NCI-H2227 (cell line): ENCODE data around the gene AGAP9.
"Not testable (repeated sequence)": the region's sequence is repeated elsewhere in the genome, so short reads cannot be mapped to it uniquely, and the experiment has no call there.

Experiments
- DNase-seq: peaks from one replicate; lab custom pipeline; 2025; ENCODE audit not compliant: unreplicated experiment; lab: John Stamatoyannopoulos, UW

The AGAP9 gene

DNA sequence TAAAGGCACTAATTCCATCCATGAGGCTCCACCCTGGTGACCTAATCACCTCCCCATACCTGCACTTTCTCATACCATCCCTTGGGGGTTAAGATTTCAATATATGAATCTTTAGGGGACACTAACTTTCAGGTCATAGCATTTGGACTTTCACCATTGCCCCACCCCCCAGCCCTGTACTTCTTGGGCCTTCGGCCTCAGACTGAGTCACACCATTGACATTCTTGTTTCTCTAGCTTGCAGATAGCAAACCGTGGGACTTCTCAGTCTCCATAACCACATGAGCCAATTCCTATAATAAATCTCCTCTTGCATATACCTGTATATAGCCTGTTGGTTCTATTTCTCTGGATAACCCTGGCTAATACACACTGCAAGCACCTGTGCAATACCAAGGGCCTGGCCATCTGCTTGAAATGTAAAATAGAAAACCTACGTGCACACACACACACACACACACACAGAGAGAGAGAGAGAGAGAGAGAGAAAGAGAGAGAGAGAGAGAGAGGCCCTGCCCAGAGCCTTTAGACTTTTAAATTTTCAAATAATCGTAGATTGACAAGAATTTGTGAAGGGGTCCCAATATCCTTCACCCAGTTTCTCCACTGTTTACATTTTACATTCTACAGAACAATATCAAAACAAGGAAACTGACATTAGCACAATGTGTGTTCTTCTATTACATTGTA lies 64.8 kb downstream of the AGAP9 start:
- DNase-seq, result no peak

DNA sequence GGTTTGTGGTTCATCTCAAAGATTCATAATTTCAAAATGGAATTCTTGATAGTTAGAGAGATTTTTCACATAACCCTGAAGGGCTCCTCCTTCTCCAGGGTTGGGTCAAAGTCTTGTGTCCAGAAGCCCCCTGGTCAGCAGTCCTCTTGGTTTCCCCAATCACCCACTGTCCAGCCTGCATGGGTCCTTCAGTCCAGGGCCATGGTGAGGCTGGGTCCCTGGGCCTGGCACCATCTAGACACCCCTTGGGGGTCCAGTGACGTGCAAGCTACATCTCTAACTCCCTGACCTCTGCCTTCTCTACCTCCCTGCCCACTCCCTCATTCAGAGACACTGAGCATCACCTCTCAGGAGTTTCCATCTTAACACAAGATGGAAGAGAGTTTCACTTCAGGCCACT lies 65.6 kb downstream of the AGAP9 start:
- no peak for DNase-seq

DNA sequence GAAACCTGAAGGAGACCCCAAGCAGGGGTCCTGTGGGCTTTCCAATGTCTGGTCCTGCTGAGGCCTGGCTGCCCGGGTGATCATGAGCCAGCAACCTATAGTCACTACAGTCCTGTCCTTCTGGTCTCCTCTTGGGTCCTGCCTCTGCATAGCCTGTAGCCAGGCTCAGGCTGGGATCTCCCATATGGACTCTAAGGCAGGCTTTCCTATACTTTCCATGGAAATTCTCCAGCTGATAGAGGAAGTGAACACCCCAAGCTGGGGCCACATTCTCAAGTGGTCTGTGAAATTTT lies 66.0 kb downstream of the AGAP9 start:
- DNase-seq, result no peak

DNA sequence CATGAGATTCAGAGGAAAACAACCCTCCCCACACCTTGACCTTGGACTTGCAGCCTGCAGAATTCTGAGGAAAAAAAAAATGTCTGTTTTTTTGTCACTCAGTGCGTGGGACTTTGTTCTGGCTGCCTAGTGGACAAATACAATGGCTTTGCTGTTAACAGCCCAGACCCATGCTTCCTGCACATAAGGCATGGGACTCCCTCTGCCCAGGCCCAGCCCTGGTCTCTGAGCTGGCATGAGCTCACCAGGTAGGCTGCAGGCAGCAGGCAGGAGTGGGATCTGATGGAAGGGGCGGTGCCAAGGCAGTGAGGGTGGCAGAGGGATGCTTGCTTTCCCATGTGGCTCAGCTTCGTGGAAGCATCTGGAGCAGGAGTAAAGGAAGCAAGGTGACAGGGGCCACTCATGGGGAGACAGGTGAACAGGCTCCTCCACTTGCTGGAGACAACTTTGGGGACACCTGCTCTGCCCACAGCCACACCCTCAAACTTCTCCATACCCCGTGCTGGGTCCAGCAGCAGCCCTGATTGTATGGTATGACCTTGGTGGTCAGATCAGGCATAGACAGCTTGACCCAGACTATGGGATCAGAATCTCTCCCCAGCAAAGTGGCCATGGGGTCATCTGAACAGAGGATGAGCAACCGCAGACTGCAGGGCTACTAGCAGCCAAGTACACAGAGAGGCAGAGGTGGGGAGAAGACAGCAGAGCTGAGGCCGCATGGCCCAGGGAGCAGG lies 66.5 kb downstream of the AGAP9 start:
- DNase-seq, result no peak

DNA sequence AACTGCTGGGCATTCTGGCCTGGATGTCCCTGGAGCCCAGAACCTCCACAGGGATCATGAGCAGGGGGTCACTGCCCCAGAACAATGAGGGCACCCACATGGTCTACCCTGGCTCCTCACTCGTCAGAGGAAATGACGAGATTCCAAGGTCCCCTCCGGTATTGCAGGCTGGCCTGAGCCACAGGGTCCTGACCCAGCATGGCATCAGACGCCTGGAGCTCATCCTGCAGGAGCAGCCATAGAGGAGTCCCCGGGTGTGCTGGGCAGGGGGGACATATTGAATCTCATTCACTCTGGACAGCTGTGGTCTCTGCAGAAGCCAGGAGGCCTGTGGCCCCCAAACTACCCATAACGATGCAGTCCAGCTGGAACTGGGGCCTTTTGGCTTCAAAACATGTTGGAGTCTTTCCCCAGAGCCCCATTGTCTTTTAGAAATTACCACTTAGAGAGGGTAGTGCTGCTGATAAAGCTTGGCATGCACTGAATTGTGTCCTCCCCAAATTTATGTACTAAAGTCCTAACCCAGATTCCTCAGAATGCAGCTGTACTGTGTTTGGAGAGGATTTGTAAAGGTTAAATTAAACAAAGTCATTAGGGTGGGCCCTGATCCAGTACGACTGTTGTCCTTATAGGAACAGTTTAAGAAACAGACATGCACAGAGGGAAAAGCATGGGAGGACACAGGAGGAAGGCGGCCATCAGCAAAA lies 67.2 kb downstream of the AGAP9 start:
- no peak for DNase-seq

DNA sequence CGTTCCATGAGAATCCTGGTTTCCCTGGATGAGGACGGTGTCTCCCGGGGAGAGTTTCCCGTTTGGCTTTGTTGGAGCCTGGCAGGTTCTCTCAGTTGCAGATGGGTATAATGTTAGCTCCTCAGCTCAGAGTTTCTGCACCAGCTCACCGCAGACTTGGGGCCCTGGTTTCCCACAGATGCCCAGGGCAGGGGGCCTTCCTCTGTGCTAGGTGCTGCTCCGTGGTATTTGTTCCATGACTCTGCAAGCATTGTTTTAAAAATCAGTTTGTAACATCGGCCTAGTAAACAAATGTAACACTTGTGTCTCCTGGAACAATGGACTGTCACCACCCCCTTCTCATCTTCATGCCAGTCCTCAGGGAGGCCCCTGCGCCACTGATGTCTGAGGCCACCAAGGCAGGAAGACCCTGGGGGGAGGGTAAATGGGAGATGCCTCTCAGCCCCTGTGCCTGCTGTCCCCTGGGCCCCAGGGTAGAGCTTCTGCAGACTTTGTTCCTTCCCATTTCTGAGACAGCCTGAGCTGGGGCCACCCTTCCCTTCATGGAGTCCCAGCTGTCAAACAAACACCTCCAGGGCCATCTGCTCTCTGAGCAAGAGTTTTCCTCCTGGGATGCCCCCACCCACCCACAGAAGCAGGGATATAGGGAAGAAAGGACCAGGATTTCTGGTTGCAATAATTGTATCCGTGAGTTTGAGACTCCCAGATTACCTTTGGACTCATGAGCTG lies 67.9 kb downstream of the AGAP9 start:
- DNase-seq, result not testable (repeated sequence)

DNA sequence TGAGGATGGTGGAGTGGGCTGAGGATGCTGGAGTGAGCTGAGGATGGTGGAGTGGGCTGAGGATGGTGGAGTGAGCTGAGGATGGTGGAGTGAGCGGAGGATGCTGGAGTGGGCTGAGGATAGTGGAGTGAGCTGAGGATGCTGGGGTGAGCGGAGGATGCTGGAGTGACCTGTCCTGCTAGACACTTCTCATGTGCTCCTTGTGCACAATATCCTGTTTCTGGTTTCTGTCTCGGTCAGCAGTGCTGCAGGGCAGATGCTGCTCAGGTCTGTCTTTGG lies 68.7 kb downstream of the AGAP9 start:
- DNase-seq, result no peak

DNA sequence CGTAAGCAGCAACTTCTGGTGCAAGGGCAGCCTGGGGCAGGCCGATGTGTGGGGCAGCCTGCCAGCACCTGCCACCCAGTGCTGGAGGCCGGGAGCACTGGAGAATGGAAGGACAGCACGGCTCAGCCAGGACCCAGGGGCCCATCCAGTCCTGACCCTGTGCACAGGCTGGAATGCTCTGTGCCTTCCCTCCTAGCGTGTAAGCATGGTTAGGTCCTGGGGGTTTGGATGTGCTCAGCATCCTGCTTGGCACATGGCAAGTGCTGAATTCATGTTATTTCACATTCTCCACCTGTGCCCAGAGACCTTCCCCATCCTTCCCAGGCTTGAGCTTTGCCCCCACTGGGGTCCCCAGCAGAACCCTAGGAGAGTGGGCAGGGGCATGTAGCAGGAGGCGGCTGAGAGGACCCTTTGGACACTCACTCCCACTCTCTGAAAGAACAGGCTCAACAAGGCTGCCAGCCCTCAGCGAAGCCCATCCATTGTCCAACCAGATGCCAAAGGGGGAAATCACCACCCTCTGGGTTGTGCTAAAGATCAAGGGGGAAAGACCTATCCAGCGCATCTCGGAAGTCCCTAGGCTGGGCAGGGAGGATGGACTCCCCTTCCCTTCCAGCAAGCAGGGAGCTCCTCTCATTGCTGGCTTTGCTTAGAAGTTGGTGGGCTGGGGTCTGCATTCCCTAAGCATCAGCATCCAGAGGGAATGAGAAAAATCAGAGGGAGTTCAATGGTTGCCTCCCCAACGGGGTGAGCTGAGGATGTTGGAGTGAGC lies 69.2 kb downstream of the AGAP9 start:
- DNase-seq, result no peak

DNA sequence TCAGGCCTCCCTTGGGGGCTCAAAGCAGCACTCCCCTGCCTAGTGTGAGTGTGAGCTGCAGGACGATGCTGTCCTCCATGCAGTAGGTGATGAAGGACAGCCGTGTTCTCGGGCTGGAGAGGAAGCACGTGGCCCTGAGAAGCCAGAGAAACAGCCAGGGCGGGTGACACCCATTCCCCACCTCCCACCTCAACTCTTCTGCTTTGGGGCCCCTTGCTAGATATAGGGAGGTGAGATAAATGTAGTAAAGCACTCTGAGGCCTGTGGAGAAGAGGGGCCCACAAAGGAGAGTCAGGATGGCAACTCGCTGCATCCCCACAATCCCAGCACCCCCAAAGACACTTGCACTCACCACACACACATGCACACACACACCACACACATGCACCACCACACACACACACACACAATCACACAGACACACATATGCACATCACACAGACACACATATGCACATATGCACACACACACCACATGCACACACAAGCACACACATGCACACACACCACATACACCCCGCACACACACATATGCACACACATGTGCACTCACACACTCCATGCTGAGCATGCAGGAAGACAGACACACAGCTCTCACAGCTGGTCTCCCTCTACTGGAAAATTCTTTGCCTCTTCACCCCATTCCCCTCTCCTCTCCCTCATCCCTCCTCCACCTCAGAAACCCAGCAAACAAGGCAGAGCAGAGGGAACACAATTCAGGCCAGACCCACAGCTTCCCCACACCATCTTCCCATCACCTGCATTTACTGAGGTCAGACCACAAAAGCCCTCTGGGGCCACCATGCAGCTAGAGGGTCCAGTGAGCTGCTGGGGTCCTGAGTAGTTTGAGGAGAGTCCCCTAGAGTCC lies 70.1 kb downstream of the AGAP9 start:
- DNase-seq, result no peak

DNA sequence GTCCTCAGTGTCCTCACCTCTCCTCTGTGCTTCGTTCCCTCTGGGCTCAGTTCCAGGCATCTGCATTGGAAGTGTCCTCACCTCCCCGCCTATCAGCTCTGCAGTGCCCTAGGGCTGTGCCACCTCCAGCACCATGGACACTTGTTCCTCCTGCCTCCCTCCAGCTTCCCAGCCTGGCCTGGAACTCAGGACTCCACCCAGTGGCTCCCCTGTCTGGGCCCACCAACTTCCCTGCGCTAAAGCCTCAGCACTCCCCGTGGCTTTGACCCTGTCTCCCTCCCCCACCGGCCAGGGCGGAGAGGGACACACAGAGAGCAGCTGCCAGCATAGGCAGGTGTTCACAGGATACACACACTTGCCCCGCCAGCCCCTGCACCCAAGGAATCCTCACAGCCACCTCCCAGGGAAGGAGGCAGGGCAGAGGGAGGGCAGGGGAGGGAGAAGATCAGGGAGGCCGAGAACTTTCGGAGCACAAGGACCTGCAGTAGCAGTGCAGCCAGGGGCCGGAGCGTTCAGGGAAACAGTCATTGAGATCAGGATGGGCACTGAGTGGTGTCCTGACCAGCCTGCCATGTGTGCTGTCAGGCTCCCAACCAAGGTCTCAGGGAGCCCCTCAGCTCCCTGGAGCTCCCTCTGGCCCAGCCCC lies 70.8 kb downstream of the AGAP9 start:
- no peak for DNase-seq

DNA sequence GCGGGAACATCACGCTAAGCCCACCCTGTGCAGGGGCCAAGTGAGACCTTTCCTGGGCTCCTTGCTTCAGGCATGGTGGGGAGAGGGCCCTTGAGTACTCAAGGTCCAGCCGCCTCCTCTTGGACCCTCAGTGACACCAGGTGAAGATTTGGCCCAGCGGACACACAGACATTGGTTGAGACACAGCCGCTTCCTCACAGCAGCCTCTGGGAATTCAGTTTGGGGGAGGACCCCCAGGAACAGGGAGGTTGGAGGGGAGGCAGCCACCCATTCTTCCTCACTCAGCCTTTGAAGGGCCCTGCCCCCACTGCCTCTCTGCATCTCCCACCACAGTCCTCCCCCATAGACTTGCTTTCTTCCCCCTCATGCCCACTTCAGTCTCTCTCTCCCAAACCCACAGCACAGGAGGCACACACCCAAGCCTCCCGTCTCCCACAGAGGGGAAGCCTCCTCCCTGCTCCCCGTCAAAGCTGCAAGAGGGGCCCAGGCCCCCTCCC lies 71.4 kb downstream of the AGAP9 start:
- no peak for DNase-seq
